SH-SY5Y (cell line): ENCODE measurements around the gene DDX27.

Experiments used
- GATA2 ChIP-seq: IDR thresholded peaks from 2 replicates; pipeline ENCODE4 v1.6.1; 2011; ENCODE audit warnings: mild to moderate bottlenecking, low read depth, low read length
- GATA3 ChIP-seq: IDR thresholded peaks from 2 replicates; pipeline ENCODE4 v1.6.1; 2011; ENCODE audit warnings: low read depth, mild to moderate bottlenecking, low read length, moderate library complexity

DNA sequence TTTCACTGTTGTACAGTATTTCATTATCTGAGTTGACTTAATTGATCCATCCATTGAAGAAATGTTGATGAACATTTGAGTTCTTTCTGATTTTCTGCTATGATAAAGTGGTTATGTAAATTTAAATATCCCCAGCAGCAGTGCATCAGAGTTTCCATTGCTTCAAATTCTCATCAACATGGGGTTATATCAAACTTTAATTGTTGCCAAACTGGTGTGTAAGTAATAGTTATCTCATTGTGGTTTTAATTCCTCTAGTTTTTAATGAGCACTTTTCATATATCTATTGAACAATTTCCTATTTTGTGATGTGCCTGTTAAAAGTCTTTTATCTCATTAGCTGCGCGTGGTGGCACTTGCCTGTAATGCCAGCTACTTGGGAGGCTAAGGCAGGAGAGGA, 40.6 kb downstream of the DDX27 start:
- TF ChIP-seq GATA2 = no peak
- no peak for TF ChIP-seq GATA3
